K562 (cell line): ENCODE results near the gene ZDHHC5. TPM values are rescaled to one million over a fixed set of nuclear protein-coding genes. Genes with fewer than 3 reads are reported as not detected.

Experiments
- BRD4 ChIP-seq: fragments of 200-600 bp; sonication (generic); IDR thresholded peaks from 2 replicates; pipeline ENCODE4 v1.6.1; 2017; ENCODE audit warnings: inconsistent platforms
- CHAMP1 ChIP-seq: fragments of 450-650 bp; IDR thresholded peaks from 2 replicates; pipeline ENCODE4 v1.6.1; 2016; ENCODE audit warnings: mild to moderate bottlenecking
- E2F5 ChIP-seq: sonication (generic); formaldehyde crosslinking; IDR thresholded peaks from 2 replicates; pipeline ENCODE4 v1.8.0; 2022; ENCODE audit warnings: mild to moderate bottlenecking, missing genetic modification reagents
- E2F8 ChIP-seq: fragments of 450-650 bp; IDR thresholded peaks from 2 replicates; pipeline ENCODE4 v1.7.1; 2018; ENCODE audit warnings: mild to moderate bottlenecking, low read depth; ENCODE audit not compliant: partially characterized antibody
- EGR1 ChIP-seq: fragments of 450-650 bp; conservative IDR thresholded peaks from 2 replicates; pipeline ENCODE4 v1.6.1; 2017; ENCODE audit warnings: mild to moderate bottlenecking
- FOS ChIP-seq: IDR thresholded peaks from 3 replicates; pipeline ENCODE4 v1.6.1; 2011; ENCODE audit not compliant: insufficient read length; ENCODE audit errors: extremely low read depth
- HES1 ChIP-seq: fragments of 450-650 bp; IDR thresholded peaks from 2 replicates; pipeline ENCODE4 v1.6.1; 2016; ENCODE audit warnings: low read depth, mild to moderate bottlenecking, moderate library complexity
- HNRNPLL ChIP-seq: fragments of 200-400 bp; formaldehyde crosslinking; IDR thresholded peaks from 2 replicates; pipeline ENCODE4 v1.6.1; 2017; ENCODE audit warnings: low read length, low read depth, mild to moderate bottlenecking; ENCODE audit not compliant: poor library complexity, severe bottlenecking
- IRF1 ChIP-seq: sonication (generic); formaldehyde crosslinking; IDR thresholded peaks from 2 replicates; pipeline ENCODE4 v1.8.0; 2022; ENCODE audit warnings: missing genetic modification reagents, mild to moderate bottlenecking, borderline replicate concordance
- NFIC ChIP-seq: fragments of 450-650 bp; IDR thresholded peaks from 2 replicates; pipeline ENCODE4 v1.6.1; 2017; ENCODE audit warnings: mild to moderate bottlenecking, inconsistent platforms
- NRF1 ChIP-seq, 2 experiments: fragments of 450-650 bp; IDR thresholded peaks in 1 of 2; conservative IDR thresholded peaks in 1 of 2; 2 replicates each; pipeline ENCODE4 v1.6.1; 2014; ENCODE audit warnings: mild to moderate bottlenecking in 2 of 2
- NUFIP1 ChIP-seq: fragments of 450-650 bp; IDR thresholded peaks from 2 replicates; pipeline ENCODE4 v1.6.1; 2018; ENCODE audit not compliant: partially characterized antibody
- SIN3B ChIP-seq: fragments of 450-650 bp; IDR thresholded peaks from 2 replicates; pipeline ENCODE4 v1.6.1; 2017; ENCODE audit warnings: low read depth, mild to moderate bottlenecking, moderate library complexity
- SP2 ChIP-seq: IDR thresholded peaks from 2 replicates; pipeline ENCODE4 v1.6.1; 2011; ENCODE audit warnings: mild to moderate bottlenecking, low read depth, low read length, moderate library complexity; ENCODE audit not compliant: poor library complexity, severe bottlenecking; ENCODE audit errors: extremely low read depth
- SREBF2 ChIP-seq: sonication (generic); formaldehyde crosslinking; IDR thresholded peaks from 2 replicates; pipeline ENCODE4 v1.4.0; 2020; ENCODE audit warnings: mild to moderate bottlenecking, missing genetic modification reagents
- ZNF280A ChIP-seq: fragments of 450-650 bp; IDR thresholded peaks from 2 replicates; pipeline ENCODE4 v1.6.1; 2018; ENCODE audit warnings: mild to moderate bottlenecking, low read depth; ENCODE audit not compliant: partially characterized antibody
- ZNF431 ChIP-seq: sonication (generic); formaldehyde crosslinking; IDR thresholded peaks from 2 replicates; pipeline ENCODE4 v1.8.0; 2022; ENCODE audit warnings: mild to moderate bottlenecking, missing genetic modification reagents
- ZNF644 ChIP-seq: fragments of 200-800 bp; sonication (Bioruptor generic); IDR thresholded peaks from 2 replicates; pipeline ENCODE4 v1.6.1; 2016; ENCODE audit warnings: low read depth, missing genetic modification characterization, missing compliant biosample characterization
- ZNF707 ChIP-seq: fragments of 250-450 bp; sonication (Bioruptor Pico); conservative IDR thresholded peaks from 2 replicates; pipeline ENCODE4 v1.8.0; 2022; ENCODE audit warnings: inconsistent platforms, mild to moderate bottlenecking, moderate library complexity
- polyA plus RNA-seq, 8 experiments: library from polyadenylated mRNA; depleted of rRNA in 4 of 8; stranded (reverse) in 5 of 8; unstranded in 3 of 8; fragments of >200 nt; fragmentation: Nextera tagmentation in 2 of 8; fragmentation: Illumina TruSeq in 1 of 8; extraction: Ambion mirVana in 2 of 8; extraction: Trizol in 1 of 8; gene quantifications; 2 replicates each; pipeline versions ENCODE4 v1.2.1 to v1.2.3, GENCODE V29; 2011 to 2014; ENCODE audit warnings: inconsistent platforms in 1 of 8, missing spikeins in 1 of 8
- total RNA-seq, 7 experiments: library from RNA; depleted of rRNA in 6 of 7; stranded (reverse); fragments of >200 nt in 6 of 7; fragmentation: Illumina TruSeq in 2 of 7; extraction: Trizol in 2 of 7; gene quantifications; 2 replicates each; pipeline versions ENCODE4 v1.2.1 to v1.2.3, GENCODE V29; 2011 to 2021; ENCODE audit warnings: low replicate concordance in 1 of 7

The ZDHHC5 gene
- total and polyA plus RNA-seq, 9 of the 15 experiments (the other 6 are each of a cell fraction or from before 2014, with no cell fraction given) = 3.8 to 64.2 (median 35.9) TPM

GRCh38 chr11:57667117-57667735 lies 688 bp upstream of the ZDHHC5 start (continued):
- no peak for TF ChIP-seq ZNF280A
- TF ChIP-seq ZNF707 (CRISPR knock-in tag) = no peak
- TF ChIP-seq BRD4 = no peak
- TF ChIP-seq NFIC = no peak
- TF ChIP-seq SREBF2 = 0 out of 2 replicates have a peak, but pooled peaks have one; percentile 86
- no peak for TF ChIP-seq SIN3B
- TF ChIP-seq CHAMP1 = no peak
- no peak for TF ChIP-seq HES1
- TF ChIP-seq FOS = peak; percentile 85
- TF ChIP-seq ZNF431 = no peak; the same call in 1 of the 2 replicates
- TF ChIP-seq E2F5 (CRISPR knock-in tag) = no peak
- no peak for TF ChIP-seq NUFIP1
- TF ChIP-seq EGR1 = no peak
- TF ChIP-seq IRF1 (CRISPR knock-in tag) = no peak
- peak; percentile 73 for TF ChIP-seq E2F8
- peak; percentile 75 for TF ChIP-seq SP2
- TF ChIP-seq HNRNPLL = no peak
- TF ChIP-seq ZNF644 (tag) = no peak
- TF ChIP-seq NRF1 (conservative IDR thresholded peaks at IDR 0.05 in 1 of 2, IDR thresholded peaks at IDR 0.05 in 1 of 2) = no peak
